HepG2 (cell line): ENCODE results near the gene METTL16.

Experiments
- BRD4 ChIP-seq: sonication (generic); formaldehyde crosslinking; IDR thresholded peaks from 2 replicates; pipeline ENCODE4 v1.4.0; 2020; ENCODE audit warnings: missing genetic modification reagents
- CREM ChIP-seq, 2 experiments: sonication (generic) in 1 of 2; formaldehyde crosslinking in 1 of 2; IDR thresholded peaks; 2 replicates each; pipeline versions ENCODE4 v1.4.0 to v1.6.1; 2016 to 2020; ENCODE audit warnings: antibody characterized with exemption in 1 of 2, mild to moderate bottlenecking in 1 of 2, missing genetic modification reagents in 1 of 2
- EP300 ChIP-seq, 3 experiments: sonication (generic) in 1 of 3; formaldehyde crosslinking in 1 of 3; IDR thresholded peaks; 2 replicates each; pipeline versions ENCODE4 v1.5.1 to v1.6.1; 2011 to 2020; ENCODE audit warnings: low read depth in 2 of 3, low read length in 2 of 3, borderline replicate concordance in 1 of 3, improper control_type of control experiment in 1 of 3, mild to moderate bottlenecking in 1 of 3, missing genetic modification reagents in 1 of 3, moderate library complexity in 1 of 3
- GABPB1 ChIP-seq: IDR thresholded peaks from 2 replicates; pipeline ENCODE4 v1.6.1; 2016; ENCODE audit warnings: mild to moderate bottlenecking, missing genetic modification reagents, moderate library complexity, missing compliant biosample characterization
- MXI1 ChIP-seq: IDR thresholded peaks from 3 replicates; pipeline ENCODE4 v1.6.1; 2012; ENCODE audit warnings: low read depth, low read length, inconsistent platforms, borderline replicate concordance
- SAFB2 ChIP-seq: sonication (generic); formaldehyde crosslinking; IDR thresholded peaks from 2 replicates; pipeline ENCODE4 v1.5.1; 2020; ENCODE audit warnings: missing genetic modification reagents, low read depth, mild to moderate bottlenecking, borderline replicate concordance
- ZNF34 ChIP-seq: sonication (generic); formaldehyde crosslinking; IDR thresholded peaks from 2 replicates; pipeline ENCODE4 v1.4.0; 2020; ENCODE audit warnings: mild to moderate bottlenecking, missing genetic modification reagents, borderline replicate concordance
- ZNF530 ChIP-seq: sonication (generic); formaldehyde crosslinking; IDR thresholded peaks from 2 replicates; pipeline ENCODE4 v1.5.0; 2020; ENCODE audit warnings: low read depth, mild to moderate bottlenecking, missing genetic modification reagents
- ZNF614 ChIP-seq: IDR thresholded peaks from 2 replicates; pipeline ENCODE4 v1.6.1; 2018; ENCODE audit warnings: missing biosample characterization, missing genetic modification reagents, inconsistent platforms, borderline replicate concordance
- TF ChIP-seq, protein P1 (sequence below), 2 experiments: fragments of 450-650 bp in 1 of 2; sonication (generic) in 1 of 2; formaldehyde crosslinking in 1 of 2; IDR thresholded peaks; 2 replicates each; pipeline versions ENCODE4 v1.6.1 to v1.8.0; 2016 to 2022; ENCODE audit warnings: antibody characterized with exemption in 1 of 2, mild to moderate bottlenecking in 1 of 2, missing genetic modification reagents in 1 of 2
- TF ChIP-seq, protein P2 (sequence below): sonication (generic); formaldehyde crosslinking; IDR thresholded peaks from 2 replicates; pipeline ENCODE4 v1.8.1; 2023; ENCODE audit warnings: mild to moderate bottlenecking, inconsistent platforms, moderate library complexity, missing genetic modification reagents, borderline replicate concordance
- TF ChIP-seq, protein P3 (sequence below): sonication (generic); formaldehyde crosslinking; IDR thresholded peaks from 2 replicates; pipeline ENCODE4 v1.5.0; 2020; ENCODE audit warnings: mild to moderate bottlenecking, missing genetic modification reagents, moderate library complexity

DNA sequence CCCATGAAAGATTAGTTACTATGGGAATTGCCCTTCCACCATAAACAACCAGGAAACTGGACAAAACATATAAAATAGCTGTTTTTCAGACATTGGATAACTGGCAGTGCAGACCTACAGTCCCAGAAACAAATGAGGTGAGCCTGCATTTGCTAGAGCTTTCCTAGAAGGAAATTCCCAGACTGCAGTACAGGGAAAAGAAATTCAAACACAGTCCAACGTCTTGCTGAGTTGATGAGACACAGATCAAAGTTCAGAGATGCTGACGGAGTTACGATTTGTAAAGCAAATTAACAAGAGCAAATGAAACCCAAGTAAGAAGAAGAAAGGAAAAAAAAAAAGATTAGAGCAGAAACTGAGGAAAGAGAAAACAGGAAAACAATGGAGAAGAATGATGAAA is 69.5 kb downstream of the METTL16 start:
- TF ChIP-seq, protein P1, sequence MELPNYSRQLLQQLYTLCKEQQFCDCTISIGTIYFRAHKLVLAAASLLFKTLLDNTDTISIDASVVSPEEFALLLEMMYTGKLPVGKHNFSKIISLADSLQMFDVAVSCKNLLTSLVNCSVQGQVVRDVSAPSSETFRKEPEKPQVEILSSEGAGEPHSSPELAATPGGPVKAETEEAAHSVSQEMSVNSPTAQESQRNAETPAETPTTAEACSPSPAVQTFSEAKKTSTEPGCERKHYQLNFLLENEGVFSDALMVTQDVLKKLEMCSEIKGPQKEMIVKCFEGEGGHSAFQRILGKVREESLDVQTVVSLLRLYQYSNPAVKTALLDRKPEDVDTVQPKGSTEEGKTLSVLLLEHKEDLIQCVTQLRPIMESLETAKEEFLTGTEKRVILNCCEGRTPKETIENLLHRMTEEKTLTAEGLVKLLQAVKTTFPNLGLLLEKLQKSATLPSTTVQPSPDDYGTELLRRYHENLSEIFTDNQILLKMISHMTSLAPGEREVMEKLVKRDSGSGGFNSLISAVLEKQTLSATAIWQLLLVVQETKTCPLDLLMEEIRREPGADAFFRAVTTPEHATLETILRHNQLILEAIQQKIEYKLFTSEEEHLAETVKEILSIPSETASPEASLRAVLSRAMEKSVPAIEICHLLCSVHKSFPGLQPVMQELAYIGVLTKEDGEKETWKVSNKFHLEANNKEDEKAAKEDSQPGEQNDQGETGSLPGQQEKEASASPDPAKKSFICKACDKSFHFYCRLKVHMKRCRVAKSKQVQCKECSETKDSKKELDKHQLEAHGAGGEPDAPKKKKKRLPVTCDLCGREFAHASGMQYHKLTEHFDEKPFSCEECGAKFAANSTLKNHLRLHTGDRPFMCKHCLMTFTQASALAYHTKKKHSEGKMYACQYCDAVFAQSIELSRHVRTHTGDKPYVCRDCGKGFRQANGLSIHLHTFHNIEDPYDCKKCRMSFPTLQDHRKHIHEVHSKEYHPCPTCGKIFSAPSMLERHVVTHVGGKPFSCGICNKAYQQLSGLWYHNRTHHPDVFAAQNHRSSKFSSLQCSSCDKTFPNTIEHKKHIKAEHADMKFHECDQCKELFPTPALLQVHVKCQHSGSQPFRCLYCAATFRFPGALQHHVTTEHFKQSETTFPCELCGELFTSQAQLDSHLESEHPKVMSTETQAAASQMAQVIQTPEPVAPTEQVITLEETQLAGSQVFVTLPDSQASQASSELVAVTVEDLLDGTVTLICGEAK (IDR thresholded peaks at IDR 0.05), result no peak
- TF ChIP-seq, protein P1 (CRISPR knock-in tag; IDR thresholded peaks at IDR 0.05), result no peak
- no peak for TF ChIP-seq BRD4 (CRISPR knock-in tag)
- TF ChIP-seq MXI1, result no peak
- no peak for TF ChIP-seq ZNF34 (CRISPR knock-in tag)
- no peak for TF ChIP-seq ZNF614 (CRISPR knock-in tag)
- TF ChIP-seq CREM (IDR thresholded peaks at IDR 0.05), result no peak
- TF ChIP-seq CREM (CRISPR knock-in tag; IDR thresholded peaks at IDR 0.05), result no peak
- TF ChIP-seq, protein P2, sequence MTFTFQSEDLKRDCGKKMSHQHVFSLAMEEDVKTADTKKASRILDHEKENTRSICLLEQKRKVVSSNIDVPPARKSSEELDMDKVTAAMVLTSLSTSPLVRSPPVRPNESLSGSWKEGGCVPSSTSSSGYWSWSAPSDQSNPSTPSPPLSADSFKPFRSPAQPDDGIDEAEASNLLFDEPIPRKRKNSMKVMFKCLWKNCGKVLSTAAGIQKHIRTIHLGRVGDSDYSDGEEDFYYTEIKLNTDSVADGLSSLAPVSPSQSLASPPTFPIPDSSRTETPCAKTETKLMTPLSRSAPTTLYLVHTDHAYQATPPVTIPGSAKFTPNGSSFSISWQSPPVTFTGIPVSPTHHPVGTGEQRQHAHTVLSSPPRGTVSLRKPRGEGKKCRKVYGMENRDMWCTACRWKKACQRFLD, result no peak
- TF ChIP-seq, protein P3, sequence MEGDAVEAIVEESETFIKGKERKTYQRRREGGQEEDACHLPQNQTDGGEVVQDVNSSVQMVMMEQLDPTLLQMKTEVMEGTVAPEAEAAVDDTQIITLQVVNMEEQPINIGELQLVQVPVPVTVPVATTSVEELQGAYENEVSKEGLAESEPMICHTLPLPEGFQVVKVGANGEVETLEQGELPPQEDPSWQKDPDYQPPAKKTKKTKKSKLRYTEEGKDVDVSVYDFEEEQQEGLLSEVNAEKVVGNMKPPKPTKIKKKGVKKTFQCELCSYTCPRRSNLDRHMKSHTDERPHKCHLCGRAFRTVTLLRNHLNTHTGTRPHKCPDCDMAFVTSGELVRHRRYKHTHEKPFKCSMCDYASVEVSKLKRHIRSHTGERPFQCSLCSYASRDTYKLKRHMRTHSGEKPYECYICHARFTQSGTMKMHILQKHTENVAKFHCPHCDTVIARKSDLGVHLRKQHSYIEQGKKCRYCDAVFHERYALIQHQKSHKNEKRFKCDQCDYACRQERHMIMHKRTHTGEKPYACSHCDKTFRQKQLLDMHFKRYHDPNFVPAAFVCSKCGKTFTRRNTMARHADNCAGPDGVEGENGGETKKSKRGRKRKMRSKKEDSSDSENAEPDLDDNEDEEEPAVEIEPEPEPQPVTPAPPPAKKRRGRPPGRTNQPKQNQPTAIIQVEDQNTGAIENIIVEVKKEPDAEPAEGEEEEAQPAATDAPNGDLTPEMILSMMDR, result no peak
- no peak for TF ChIP-seq GABPB1
- no peak for TF ChIP-seq EP300 (IDR thresholded peaks at IDR 0.05; ENCODE audit: low read depth in 2 of 2, low read length in 2 of 2)
- TF ChIP-seq EP300 (CRISPR knock-in tag; IDR thresholded peaks at IDR 0.05; ENCODE audit: borderline replicate concordance), result no peak
- no peak for TF ChIP-seq ZNF530 (CRISPR knock-in tag)
- no peak for TF ChIP-seq SAFB2 (CRISPR knock-in tag)
